ENCODE results near the gene USP25.

- TF ChIP-seq YY1 (IDR thresholded peaks at IDR 0.05; ENCODE audit: insufficient read depth, insufficient read length) (no peak), ZNF274 (IDR thresholded peaks at IDR 0.05; ENCODE audit: low read depth, low read length) (no peak), SUZ12 (IDR thresholded peaks at IDR 0.05; ENCODE audit: extremely low read depth, insufficient read depth, insufficient read length) (no peak)
Observed at GRCh38 chr21:15895142-15896106, 165.6 kb downstream of the USP25 start.

All from NT2/D1 (cell line).